ENCODE data around the gene SBK2.
"Not testable (repeated sequence)": the region's sequence is repeated elsewhere in the genome, so short reads cannot be mapped to it uniquely, and the experiment has no call there.

The SBK2 gene, protein sequence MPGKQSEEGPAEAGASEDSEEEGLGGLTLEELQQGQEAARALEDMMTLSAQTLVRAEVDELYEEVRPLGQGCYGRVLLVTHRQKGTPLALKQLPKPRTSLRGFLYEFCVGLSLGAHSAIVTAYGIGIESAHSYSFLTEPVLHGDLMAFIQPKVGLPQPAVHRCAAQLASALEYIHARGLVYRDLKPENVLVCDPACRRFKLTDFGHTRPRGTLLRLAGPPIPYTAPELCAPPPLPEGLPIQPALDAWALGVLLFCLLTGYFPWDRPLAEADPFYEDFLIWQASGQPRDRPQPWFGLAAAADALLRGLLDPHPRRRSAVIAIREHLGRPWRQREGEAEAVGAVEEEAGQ

DNA sequence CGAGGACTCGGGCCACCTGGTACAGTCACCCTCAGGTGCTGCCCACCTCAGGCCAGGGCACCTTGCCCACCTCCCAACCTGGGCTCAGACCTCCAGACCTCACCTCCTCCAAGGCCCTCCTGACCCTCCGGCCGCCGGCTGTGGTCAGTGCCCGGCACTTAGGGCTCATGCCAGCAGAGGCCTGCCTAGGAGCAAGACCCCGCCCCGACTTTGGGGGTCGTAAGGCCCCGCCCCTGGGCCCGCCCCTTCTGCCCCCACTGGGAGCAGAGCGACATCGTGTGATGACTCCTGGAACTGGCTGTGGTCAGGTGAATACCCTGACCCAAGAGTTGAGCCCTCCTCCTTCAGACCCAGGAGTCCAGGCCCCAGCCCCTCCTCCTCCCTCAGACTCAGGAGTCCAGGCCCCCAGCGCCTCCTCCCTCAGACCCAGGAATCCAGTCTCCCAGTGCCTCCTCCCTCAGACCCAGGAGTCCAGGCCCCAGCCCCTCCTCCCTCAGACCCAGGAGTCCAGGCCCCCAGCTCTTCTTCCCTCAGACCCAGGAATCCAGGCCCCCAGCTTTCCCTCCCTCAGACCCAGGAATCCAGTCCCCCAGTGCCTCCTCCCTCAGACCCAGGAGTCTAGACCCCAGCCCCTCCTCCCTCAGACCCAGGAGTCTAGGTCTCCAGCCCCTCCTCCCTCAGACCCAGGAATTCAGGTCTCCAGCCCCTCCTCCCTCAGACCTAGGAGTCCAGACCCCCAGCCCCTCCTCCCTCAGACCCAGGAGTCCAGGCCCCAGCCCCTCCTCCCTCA, at the start of gene SBK2:
Gene SBK2 (minus strand): TSS at position 183 of the 790 bp plus-strand sequence. CDS start 839 bp downstream, outside the sequence.
- DNase-seq: no peak

DNA sequence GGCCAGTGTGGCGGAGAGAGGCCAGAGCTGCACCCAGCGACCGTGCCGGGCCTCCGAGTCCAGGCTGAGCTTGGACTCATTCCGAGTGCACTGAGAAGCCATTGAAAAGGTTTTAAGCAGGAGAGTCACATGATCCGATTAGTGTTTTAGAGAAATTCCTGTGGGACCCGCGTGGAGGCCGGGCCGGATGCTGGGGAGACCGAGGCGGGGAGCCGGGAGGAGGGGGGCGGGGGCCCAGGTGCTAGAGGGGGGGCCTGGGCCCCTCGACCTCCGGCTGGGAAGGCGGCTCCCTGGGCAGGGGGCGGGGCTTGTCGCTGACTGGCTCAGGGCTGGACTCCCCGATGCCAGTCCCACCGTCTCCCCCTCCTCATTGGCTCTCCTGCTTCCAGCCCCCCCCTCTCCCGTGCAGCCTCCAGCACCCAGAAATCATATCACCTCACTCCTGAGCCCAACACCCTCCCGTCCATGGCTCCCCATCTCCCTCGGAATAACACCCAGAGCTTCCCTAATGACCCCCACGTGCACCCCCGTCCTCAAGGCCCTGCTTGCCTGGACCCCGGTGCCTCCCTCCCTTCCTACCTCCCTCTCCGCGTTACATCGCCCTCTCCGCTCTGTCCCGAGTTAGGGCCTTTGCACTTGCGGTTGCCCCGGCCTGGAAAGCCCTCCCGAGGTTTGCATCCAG, 48.9 kb upstream of the SBK2 start:
- DNase-seq: no peak

- no peak for DNase-seq
Measured at GRCh38 chr19:55584871-55585270, 47.9 kb upstream of the SBK2 start.

GRCh38 chr19:55583897-55584296, 47.0 kb upstream of the SBK2 start:
- not testable (repeated sequence) for DNase-seq

DNA sequence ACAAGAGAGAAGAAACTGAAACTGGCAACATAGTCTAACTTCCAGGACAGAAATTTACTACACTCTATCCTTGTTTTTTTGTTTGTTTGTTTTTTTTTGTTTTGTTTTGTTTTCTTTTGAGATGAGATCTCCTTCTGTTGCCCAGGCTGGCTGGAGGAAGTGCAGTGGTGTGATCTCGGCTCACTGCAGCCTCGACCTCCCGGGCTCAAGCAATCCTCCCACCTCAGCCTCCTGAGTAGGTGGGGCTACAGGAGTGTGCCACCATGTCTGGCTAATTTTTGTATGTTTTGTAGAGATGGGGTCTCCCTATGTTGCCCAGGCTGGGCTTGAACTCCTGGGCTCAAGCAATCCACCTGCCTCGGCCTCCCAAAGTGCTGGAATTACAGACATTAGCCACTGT, 45.4 kb upstream of the SBK2 start:
- DNase-seq: not testable (repeated sequence)

DNA sequence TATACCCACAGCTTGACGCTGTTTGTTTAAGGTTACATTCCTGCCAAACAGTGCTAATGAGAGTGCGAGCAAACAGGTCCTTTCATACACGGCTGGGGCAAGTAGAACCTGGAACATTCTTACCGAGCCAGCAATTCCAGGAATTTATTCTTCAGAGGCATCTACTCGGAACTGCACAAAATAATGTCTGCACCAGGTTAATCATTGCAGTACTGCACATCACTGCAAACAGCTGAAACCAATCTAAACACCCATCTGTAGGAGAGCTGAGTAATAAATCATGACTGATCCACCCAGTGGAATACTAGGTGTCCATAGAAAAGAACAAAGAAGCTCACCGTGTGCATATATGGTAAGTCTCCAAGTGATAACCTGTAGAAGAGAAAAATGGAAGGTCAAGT, 44.9 kb upstream of the SBK2 start:
- DNase-seq: no peak

DNA sequence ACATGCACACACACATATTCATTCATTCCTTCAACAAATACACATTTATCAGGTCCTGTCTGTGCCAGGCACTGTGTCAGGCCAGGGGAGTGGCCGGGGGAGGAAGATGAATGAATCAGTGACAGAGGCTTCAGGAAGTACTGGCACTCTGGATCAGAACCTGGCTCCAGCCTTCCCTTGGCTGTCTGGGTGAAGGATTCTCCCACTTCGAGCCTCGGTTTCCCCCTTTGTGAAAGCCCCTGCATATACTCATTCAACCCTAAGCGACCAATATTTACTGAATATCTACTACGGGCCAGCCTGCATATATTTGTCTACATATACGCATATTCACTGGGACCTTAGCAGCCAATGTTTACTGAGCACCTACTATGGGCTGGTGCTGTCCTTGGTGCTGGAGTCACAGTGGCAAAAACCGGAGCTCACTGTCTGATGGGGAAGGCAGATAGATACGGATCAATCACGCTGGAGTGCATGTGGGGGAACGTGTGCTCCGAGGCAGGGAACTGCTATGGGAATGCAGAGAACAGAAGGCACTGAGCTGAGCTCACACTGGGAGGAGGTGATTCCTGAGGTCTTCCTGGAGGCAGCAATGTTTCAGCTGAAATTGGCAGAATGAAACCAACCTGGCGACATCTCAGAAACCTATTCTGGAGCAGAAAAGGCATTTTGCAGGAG, 44.4 kb upstream of the SBK2 start:
- no peak for DNase-seq

GRCh38 chr19:55580628-55581144, 43.8 kb upstream of the SBK2 start, which contains the start of gene ZNF579:
Gene ZNF579, minus strand, starts transcription at chr19:55580848. Its CDS starts 1,209 bp downstream, at chr19:55579639.
- DNase-seq: peak; percentile 72 to 86

GRCh38 chr19:55579766-55580621, 43.1 kb upstream of the SBK2 start:
- no peak for DNase-seq

DNA sequence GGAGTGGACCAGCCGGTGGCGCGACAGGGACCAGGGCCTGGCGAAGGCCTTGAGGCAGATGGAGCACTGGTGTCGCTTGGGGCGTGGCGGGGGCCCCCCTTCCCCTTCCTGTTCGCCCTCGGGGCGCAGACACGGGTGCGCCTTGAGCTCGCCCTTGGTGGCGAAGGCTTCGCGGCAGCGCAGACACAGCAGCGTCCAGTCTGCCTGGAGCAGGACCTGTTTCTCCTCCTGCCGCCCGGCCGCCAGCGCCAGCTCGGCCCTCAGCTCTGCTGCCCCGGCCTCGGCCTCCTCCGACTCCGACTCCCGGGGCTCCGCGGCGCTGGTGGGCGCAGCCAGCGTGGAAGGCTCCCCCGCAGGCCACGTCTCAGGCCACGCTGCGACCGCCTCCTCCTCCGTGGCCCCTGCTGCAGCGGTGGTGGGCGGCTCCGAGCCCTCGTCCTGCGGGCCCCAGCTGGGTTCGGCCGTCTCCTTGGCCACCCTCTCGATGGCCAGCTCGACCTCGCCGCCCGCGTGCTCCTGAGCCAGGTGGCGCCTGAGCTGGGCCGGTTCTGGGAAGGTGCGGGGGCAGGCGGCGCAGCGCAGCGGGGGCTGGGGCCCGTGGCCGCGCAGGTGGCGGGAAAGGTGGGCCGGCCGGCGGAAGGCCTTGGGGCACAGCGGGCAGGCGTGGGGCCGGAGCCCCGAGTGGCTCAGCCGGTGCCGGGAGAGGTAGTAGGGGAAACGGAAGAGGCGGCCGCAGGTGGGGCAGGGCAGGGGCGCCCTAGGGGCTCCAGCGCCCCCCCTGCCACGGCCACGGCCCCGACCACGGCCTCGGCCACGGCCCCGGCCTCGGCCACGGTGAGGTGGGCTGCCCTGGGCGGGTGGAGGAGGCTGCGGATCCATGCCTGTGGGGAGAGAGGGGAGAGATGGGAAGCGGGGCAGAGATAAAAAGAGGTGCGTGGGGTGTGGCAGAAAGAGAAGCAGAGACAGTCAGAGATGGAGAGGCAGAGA, 42.1 kb upstream of the SBK2 start:
- no peak for DNase-seq

DNA sequence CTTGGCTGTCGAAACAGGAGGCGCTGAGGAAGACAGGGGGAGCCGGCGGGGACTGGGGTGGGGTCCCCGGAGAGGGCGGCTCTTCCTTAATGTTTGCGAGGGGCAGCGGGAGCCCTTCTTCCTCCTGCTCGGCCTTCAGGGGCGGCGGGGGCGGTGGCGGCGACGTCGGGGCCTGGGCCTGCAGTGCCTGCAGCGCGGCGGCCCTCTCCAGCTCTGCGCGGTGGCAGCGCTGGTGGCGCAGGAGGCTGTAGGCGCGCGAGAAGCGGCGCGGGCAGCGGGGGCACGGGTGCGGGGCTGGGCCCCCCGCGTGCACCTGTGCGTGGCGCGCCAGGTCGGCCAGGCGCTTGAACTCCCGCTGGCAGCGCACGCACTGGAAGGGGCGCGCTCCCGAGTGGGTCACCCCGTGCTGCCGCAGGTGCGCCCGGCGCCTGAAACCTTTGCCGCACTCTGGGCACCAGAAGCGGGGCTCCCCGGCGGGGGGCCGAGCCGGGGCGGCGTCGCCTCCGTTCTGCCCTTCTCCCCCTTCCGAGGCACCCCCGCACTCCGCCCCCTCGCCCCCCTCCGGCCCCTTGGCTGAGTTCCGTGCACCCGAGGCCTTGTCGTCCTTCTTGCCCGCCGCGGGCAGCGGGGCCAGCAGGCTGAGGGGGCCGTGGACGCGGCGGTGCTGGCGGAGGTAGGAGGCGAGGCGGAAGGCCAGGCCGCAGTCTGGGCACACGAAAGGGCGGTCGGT, 41.3 kb upstream of the SBK2 start:
- DNase-seq: no peak

- no peak for DNase-seq
Measured at GRCh38 chr19:55576746-55577145, 39.8 kb upstream of the SBK2 start.

GRCh38 chr19:55573929-55574328, 37.0 kb upstream of the SBK2 start:
- DNase-seq: not testable (repeated sequence)

GRCh38 chr19:55569477-55569876, 32.5 kb upstream of the SBK2 start:
- DNase-seq: not testable (repeated sequence)

DNA sequence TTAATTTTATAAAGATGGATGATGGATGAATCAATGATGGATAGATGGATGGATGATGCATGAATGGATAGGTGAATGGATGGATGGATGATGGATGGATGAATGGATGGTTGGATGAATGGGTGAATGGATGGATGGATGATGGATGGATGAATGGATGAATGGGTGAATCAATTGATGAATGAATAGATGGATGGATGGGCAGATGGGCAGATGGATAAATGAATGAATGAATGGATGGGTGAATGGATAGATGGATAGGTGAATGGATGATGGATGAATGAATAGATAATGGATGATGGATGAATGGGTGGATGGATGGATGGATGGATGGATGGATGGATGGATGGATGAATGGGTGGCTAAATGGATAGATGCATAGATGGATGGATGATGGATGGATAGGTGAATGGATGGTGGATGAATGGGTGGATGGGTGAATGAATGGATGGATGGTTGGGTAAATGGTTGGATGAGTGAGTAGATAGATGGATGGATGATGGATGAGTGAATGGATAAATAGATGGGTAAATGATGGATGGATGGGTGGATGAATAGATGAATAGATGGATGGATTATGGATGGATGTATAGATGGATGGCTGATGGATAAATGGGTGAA, 30.9 kb upstream of the SBK2 start:
- no peak for DNase-seq

- no peak for DNase-seq
Measured at GRCh38 chr19:55566823-55567222, 29.9 kb upstream of the SBK2 start.

DNA sequence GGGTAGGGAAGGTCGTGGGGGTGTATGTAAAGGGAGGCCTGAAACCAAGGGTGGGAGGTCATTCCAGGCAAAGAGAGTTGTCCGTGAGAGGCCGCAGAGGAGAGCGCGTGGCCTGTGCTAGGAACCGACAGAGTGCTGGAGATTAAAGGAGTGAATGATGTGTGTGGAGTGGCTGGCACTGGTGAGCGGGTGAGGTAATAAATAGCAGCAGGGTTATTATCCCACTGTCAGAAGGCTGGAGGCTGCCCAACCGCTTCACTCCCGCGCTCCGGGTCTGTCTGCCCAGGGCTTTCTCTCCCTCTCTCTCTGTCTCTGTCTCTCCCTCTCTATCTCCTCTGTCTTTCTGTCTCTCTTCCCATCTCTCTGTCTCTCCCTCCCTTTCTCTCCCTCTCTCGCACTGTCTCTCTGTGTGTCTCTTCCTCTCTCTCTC, 26.3 kb upstream of the SBK2 start:
- no peak for DNase-seq

DNA sequence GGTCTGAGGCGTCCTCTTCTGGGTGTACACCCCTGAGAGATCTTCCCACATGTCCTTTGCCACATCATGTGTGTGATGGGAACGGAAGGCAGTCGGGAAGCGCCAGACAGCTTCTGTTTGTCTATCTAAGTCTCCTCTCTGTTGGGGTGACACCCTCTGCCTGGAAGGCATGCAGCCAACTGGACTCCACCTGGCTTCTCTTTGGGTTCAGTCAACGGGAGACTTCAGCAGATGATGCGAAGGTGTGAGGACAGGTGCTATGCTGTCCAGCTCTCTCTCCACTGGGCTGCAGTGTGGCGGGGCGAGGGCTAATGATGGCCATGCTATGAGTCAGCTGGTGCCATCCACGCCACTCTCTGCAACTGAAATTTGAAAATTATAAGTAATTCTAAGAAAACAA, 22.8 kb upstream of the SBK2 start:
- no peak for DNase-seq

GRCh38 chr19:55554741-55555152, 17.8 kb upstream of the SBK2 start:
- DNase-seq: no peak

Data from inflammatory macrophage treated with lipopolysaccharide for 1 hour (primary cell).